ENCODE measurements around the gene BDNF. TPM values are rescaled to one million over a fixed set of nuclear protein-coding genes. Genes with fewer than 3 reads are reported as not detected.

The BDNF gene
- total RNA-seq, 1 experiment from 2014 or later, result 0.36 TPM

DNA sequence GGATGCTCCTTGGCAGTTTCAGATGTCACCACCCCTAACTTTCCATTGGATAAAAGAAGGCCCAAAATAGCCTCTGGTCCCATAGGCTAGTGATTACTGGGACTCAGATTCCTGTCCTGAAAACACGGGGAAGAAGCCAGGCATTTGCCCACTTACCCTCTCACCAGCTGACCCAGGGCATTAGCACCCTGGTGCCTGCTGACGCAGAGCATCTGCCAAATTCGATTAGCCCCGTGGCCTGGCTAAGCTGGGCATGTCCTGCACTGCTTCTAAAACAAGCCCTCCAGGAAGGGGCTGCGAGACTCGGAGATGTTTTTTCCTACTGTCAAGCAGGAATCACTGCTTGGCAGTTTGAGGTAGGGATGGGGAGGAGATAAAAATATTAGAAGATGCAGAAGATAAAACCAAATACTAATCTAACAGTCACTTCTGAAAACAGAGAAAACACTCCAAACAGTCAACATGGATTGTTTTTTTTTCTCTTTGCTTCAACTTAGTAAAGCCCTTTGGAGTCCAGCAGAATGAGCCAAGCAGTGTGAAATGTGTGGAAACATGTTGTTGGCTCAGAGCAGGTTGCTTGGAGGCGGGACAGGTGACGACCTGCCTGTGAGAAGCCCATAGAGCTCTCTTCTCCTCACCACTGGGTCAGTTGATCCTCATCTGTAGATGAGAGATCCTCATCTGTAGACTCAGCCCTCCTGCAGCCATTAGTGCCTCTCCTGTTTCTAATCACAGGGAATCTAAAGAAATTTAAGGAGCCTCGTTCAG, 54.0 kb downstream of the BDNF start:
- in situ Hi-C loops (cut with HindIII; ENCODE audit: low pct_unique_long_range_greater_than_20kb, low sequenced_read_pairs), result no loop called here
- Histone ChIP-seq H3K4me3 (ENCODE audit: low read depth in 2 of 2, low read length in 2 of 2) (no peak overlapping the region), H3K27ac (ENCODE audit: low read length) (no peak overlapping the region), H3K27me3 (ENCODE audit: control insufficient read depth, insufficient read depth, low read length) (no peaks in the 10 kb centered on the region), H3K36me3 (ENCODE audit: control insufficient read depth, insufficient read depth, low read length) (no peaks in the 10 kb centered on the region), H3K4me1 (ENCODE audit: control insufficient read depth, insufficient read depth, low read length) (no peaks in the 10 kb centered on the region), H3K9me3 (ENCODE audit: control insufficient read depth, insufficient read depth, low read depth, low read length) (no peaks in the 10 kb centered on the region)
- ChIA-PET POLR2A (no interaction called here), CTCF (no interaction called here)
- intact Hi-C loops (cut with micrococcal nuclease; ENCODE audit: unreplicated experiment), result no loop called here
- DNase-seq (ENCODE audit: low read depth, low spot score) (no peak), ATAC-seq (no peak; the same call in 1 of the 2 replicates)
- BruUV-seq (replicated peaks), result no TSS peak
- TF ChIP-seq TCF7L2 (IDR thresholded peaks at IDR 0.05; ENCODE audit: low read depth, low read length), result no peak
- TF ChIP-seq, protein P1, sequence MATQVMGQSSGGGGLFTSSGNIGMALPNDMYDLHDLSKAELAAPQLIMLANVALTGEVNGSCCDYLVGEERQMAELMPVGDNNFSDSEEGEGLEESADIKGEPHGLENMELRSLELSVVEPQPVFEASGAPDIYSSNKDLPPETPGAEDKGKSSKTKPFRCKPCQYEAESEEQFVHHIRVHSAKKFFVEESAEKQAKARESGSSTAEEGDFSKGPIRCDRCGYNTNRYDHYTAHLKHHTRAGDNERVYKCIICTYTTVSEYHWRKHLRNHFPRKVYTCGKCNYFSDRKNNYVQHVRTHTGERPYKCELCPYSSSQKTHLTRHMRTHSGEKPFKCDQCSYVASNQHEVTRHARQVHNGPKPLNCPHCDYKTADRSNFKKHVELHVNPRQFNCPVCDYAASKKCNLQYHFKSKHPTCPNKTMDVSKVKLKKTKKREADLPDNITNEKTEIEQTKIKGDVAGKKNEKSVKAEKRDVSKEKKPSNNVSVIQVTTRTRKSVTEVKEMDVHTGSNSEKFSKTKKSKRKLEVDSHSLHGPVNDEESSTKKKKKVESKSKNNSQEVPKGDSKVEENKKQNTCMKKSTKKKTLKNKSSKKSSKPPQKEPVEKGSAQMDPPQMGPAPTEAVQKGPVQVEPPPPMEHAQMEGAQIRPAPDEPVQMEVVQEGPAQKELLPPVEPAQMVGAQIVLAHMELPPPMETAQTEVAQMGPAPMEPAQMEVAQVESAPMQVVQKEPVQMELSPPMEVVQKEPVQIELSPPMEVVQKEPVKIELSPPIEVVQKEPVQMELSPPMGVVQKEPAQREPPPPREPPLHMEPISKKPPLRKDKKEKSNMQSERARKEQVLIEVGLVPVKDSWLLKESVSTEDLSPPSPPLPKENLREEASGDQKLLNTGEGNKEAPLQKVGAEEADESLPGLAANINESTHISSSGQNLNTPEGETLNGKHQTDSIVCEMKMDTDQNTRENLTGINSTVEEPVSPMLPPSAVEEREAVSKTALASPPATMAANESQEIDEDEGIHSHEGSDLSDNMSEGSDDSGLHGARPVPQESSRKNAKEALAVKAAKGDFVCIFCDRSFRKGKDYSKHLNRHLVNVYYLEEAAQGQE (IDR thresholded peaks at IDR 0.05; ENCODE audit: insufficient read depth in 1 of 2, low read depth in 2 of 2, low read length in 1 of 2), result no peak
- no peak for TF ChIP-seq POLR2AphosphoS5 (IDR thresholded peaks at IDR 0.05; ENCODE audit: low read depth, low read length)
- TF ChIP-seq, protein P2, sequence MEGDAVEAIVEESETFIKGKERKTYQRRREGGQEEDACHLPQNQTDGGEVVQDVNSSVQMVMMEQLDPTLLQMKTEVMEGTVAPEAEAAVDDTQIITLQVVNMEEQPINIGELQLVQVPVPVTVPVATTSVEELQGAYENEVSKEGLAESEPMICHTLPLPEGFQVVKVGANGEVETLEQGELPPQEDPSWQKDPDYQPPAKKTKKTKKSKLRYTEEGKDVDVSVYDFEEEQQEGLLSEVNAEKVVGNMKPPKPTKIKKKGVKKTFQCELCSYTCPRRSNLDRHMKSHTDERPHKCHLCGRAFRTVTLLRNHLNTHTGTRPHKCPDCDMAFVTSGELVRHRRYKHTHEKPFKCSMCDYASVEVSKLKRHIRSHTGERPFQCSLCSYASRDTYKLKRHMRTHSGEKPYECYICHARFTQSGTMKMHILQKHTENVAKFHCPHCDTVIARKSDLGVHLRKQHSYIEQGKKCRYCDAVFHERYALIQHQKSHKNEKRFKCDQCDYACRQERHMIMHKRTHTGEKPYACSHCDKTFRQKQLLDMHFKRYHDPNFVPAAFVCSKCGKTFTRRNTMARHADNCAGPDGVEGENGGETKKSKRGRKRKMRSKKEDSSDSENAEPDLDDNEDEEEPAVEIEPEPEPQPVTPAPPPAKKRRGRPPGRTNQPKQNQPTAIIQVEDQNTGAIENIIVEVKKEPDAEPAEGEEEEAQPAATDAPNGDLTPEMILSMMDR (IDR thresholded peaks at IDR 0.05), result no peak

- no peaks in the 10 kb centered on the region for H3K4me1 ChIP-seq (ENCODE audit: control insufficient read depth, insufficient read depth, low read length)
- H3K36me3 ChIP-seq (ENCODE audit: control insufficient read depth, insufficient read depth, low read length), result no peaks in the 10 kb centered on the region
- no TSS peak for BruUV-seq (replicated peaks)
- CTCF ChIA-PET, result no interaction called here
- ATAC-seq (no peak), DNase-seq (ENCODE audit: low read depth, low spot score) (no peak)
- in situ Hi-C loops (cut with HindIII; ENCODE audit: low pct_unique_long_range_greater_than_20kb, low sequenced_read_pairs), result no loop called here
- no peaks in the 10 kb centered on the region for H3K27me3 ChIP-seq (ENCODE audit: control insufficient read depth, insufficient read depth, low read length)
- H3K4me3 ChIP-seq (ENCODE audit: low read depth in 2 of 2, low read length in 2 of 2), result no peak overlapping the region
- POLR2A ChIA-PET, result no interaction called here
- no peak overlapping the region for H3K27ac ChIP-seq (ENCODE audit: low read length)
- intact Hi-C loops (cut with micrococcal nuclease; ENCODE audit: unreplicated experiment), result no loop called here
- no peaks in the 10 kb centered on the region for H3K9me3 ChIP-seq (ENCODE audit: control insufficient read depth, insufficient read depth, low read depth, low read length)
- TF ChIP-seq, protein P2 (IDR thresholded peaks at IDR 0.05), result no peak
- TF ChIP-seq TCF7L2 (IDR thresholded peaks at IDR 0.05; ENCODE audit: low read depth, low read length), result no peak
- no peak for TF ChIP-seq SIN3A (IDR thresholded peaks at IDR 0.05; ENCODE audit: borderline replicate concordance, insufficient read depth, low read depth, low read length)
- TF ChIP-seq POLR2AphosphoS5 (IDR thresholded peaks at IDR 0.05; ENCODE audit: low read depth, low read length), result no peak
- TF ChIP-seq, protein P1 (IDR thresholded peaks at IDR 0.05; ENCODE audit: insufficient read depth in 1 of 2, low read depth in 2 of 2, low read length in 1 of 2), result no peak
Observed at GRCh38 chr11:27642954-27643353, 57.3 kb downstream of the BDNF start.

Measured in Panc1 (cell line).